Uterus (tissue), 4 donors: ENCODE results near the gene CDKL1. TPM values are rescaled to one million over a fixed set of nuclear protein-coding genes. Genes with fewer than 3 reads are reported as not detected.
A peak's percentile ranks its signal among the peaks of the same experiment; 100 is the strongest.

Experiments used
- DNase-seq, 2 donors: peaks; one replicate each; pipeline ENCODE4 v3.0.0-alpha.2; 2019 to 2020
- H3K27ac ChIP-seq, 2 donors: fragments of 200-600 bp; sonication (generic); 1 replicate in 1 of 2; 2 replicates in 1 of 2; pipeline ENCODE4 v1.5.1; 2016 to 2018
- H3K27me3 ChIP-seq, 2 donors: fragments of 200-600 bp; sonication (generic); one replicate each; pipeline ENCODE4 v1.5.1; 2018 to 2019; ENCODE audit warnings: control low read depth in 1 of 2
- H3K36me3 ChIP-seq, 2 donors: fragments of 200-600 bp; sonication (generic); one replicate each; pipeline ENCODE4 v1.5.1; 2019; ENCODE audit warnings: control low read depth in 1 of 2
- H3K4me1 ChIP-seq, 2 donors: fragments of 200-600 bp; sonication (generic); one replicate each; pipeline ENCODE4 v1.5.1; 2018 to 2019; ENCODE audit warnings: control low read depth in 1 of 2
- H3K4me3 ChIP-seq, 2 donors: fragments of 200-600 bp; sonication (generic); 1 replicate in 1 of 2; 2 replicates in 1 of 2; pipeline ENCODE4 v1.5.1; 2018 to 2019; ENCODE audit warnings: mild to moderate bottlenecking in 1 of 2
- H3K9me3 ChIP-seq, 2 donors: fragments of 200-600 bp; sonication (generic); one replicate each; pipeline ENCODE4 v1.5.1; 2019; ENCODE audit warnings: control low read depth in 1 of 2
- POLR2A ChIP-seq, 2 donors: fragments of 450-650 bp; IDR thresholded peaks; one replicate each; pipeline ENCODE4 v1.6.1; 2016; ENCODE audit warnings: antibody characterized with exemption in 2 of 2, mild to moderate bottlenecking in 1 of 2, moderate library complexity in 1 of 2
- intact Hi-C: fragments of 100-400 bp; cut with DNase I; formaldehyde crosslinking; loops from one replicate; pipeline ENCODE4 v1.15.1; 2023; ENCODE audit warnings: low total_unique reads
- total RNA-seq, 4 donors: library from RNA; depleted of rRNA in 3 of 4; stranded (reverse); fragments of >200 nt in 3 of 4; gene quantifications; one replicate each; pipeline versions ENCODE4 v1.1.0 to v1.2.4, GENCODE V29; 2014 to 2023
- TF ChIP-seq, protein P1 (sequence below), 4 experiments: fragments of 200-600 bp in 2 of 4; fragments of 450-650 bp in 2 of 4; sonication (generic) in 2 of 4; IDR thresholded peaks; one replicate each; pipeline ENCODE4 v1.5.1; 2016 to 2019; ENCODE audit warnings: antibody characterized with exemption in 4 of 4, mild to moderate bottlenecking in 2 of 4, moderate library complexity in 1 of 4
- donor health status: DM: yes; HTN: yes; CAD: no.

Gene CDKL1
- total RNA-seq, 4 donors from 2014 or later: 6.8 to 38.1 (median 20.1) TPM

DNA sequence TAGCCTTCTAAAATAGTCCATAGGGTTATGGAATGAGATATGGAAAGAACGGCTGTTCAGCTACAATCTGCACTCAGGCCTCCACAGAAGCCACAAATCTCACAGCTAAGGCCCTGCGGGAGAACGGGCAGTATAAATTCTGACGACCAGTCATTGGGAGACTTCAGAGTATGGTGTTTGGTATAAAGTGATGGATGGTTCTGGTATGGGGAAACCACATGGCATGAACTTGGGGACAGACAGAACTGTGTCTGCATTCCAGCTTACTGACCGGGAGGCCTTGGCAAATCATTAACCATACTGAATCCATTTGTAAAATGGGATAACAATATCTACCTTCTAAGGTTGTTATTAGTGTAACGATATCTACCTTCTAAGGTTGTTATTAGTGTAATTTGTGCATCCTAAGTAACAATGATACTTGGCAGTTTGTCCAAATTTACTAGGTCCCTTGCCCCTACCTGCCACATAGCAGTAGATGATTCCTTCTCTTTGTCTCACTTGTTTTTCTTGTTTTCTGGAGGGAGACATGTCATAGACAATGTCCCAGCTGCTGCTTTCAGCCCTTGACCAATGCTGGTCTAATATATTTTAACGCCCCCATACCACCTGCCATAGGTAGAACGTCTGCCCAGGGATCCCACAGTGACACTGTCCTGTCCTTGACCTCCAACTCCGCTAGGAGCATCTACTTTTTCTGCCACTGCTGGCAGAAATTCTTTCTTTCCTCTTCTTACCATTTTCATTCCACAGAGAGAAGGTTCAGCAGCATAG lies 6.8 kb downstream of the CDKL1 start:
- Histone ChIP-seq H3K27ac (peak overlapping the region in 1 of 2 donors; percentile 54), H3K27me3 (no peaks in the 10 kb centered on the region), H3K36me3 (no peaks in the 10 kb centered on the region), H3K4me1 (peaks cover 0 to 5% of the 10 kb centered on the region in 2 donors), H3K4me3 (no peak overlapping the region), H3K9me3 (no peaks in the 10 kb centered on the region)
- DNase-seq: no peak
- TF ChIP-seq, protein P1, sequence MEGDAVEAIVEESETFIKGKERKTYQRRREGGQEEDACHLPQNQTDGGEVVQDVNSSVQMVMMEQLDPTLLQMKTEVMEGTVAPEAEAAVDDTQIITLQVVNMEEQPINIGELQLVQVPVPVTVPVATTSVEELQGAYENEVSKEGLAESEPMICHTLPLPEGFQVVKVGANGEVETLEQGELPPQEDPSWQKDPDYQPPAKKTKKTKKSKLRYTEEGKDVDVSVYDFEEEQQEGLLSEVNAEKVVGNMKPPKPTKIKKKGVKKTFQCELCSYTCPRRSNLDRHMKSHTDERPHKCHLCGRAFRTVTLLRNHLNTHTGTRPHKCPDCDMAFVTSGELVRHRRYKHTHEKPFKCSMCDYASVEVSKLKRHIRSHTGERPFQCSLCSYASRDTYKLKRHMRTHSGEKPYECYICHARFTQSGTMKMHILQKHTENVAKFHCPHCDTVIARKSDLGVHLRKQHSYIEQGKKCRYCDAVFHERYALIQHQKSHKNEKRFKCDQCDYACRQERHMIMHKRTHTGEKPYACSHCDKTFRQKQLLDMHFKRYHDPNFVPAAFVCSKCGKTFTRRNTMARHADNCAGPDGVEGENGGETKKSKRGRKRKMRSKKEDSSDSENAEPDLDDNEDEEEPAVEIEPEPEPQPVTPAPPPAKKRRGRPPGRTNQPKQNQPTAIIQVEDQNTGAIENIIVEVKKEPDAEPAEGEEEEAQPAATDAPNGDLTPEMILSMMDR (IDR thresholded peaks at IDR 0.05): no peak
- no peak for TF ChIP-seq POLR2A (IDR thresholded peaks at IDR 0.05)
- intact Hi-C loops: loop anchor here (10.0 kb wide), 1 partner anchor 45 kb away; no protein-coding TSS in a partner anchor

DNA sequence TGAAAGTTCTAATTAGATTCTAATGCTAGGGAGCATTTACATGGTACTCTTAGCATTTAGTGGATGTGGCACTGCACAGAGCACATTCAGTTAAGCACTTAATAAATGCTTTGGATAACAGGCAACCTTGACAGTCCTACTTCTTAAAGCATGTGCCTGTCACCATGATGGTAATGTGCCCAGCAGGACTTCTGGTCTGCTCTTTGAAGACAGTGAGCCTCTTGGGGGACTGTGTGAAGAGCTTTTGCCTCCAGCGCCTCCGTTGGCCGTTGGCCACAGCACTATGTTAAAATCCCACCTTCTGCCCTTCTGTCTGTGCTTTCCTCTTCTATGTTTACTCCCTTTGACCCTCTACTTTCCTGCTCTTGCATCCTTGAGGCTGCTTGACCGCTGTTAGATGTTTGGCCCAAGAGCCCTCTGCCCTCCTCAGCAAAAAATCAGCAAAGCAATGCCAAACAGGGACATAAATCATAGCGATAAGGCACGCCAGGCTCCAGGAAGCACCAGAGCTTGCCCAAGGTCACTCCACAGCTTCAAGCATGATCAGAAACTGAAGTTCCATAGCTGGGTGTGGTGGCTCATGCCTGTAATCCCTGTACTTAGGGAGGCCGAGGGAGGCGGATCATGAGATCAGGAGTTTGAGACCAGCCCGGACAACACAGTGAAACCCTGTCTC lies 8.3 kb downstream of the CDKL1 start:
- intact Hi-C loops: no loop called here
- no peak overlapping the region for H3K4me3 ChIP-seq
- peak; percentile 41 to 66 for DNase-seq
- no peak for TF ChIP-seq POLR2A (IDR thresholded peaks at IDR 0.05)
- TF ChIP-seq, protein P1 (IDR thresholded peaks at IDR 0.05): no peak
- no peaks in the 10 kb centered on the region for H3K9me3 ChIP-seq
- H3K27ac ChIP-seq: peak overlapping the region; percentile 54 to 65
- H3K36me3 ChIP-seq: no peaks in the 10 kb centered on the region
- H3K4me1 ChIP-seq: peaks cover 0 to 5% of the 10 kb centered on the region in 2 donors
- no peaks in the 10 kb centered on the region for H3K27me3 ChIP-seq

DNA sequence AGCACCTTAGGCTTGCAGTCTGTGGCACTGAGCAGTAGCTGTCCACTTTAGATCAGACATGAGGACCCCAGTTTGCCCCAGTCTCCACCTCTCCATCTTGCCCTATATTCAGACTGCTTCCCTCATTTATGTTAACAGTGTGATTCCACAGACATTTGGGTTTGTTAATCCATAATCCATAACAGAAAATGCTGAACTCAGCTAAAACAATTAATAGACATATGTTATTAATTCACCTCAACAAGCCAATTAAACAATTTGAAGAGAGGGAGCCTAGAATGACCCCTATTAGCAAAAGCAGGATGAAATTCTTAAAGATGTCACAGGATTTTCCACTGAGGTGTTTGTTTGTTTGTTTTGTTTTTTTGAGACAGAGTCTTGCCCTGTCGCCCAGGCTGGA lies 9.1 kb downstream of the CDKL1 start:
- TF ChIP-seq, protein P1 (IDR thresholded peaks at IDR 0.05): no peak
- TF ChIP-seq POLR2A (IDR thresholded peaks at IDR 0.05): no peak
- Histone ChIP-seq H3K36me3 (no peaks in the 10 kb centered on the region), H3K4me1 (peaks cover 0 to 5% of the 10 kb centered on the region in 2 donors), H3K27ac (no peak overlapping the region), H3K9me3 (no peaks in the 10 kb centered on the region), H3K27me3 (no peaks in the 10 kb centered on the region), H3K4me3 (no peak overlapping the region)
- intact Hi-C loops: no loop called here
- DNase-seq: no peak

DNA sequence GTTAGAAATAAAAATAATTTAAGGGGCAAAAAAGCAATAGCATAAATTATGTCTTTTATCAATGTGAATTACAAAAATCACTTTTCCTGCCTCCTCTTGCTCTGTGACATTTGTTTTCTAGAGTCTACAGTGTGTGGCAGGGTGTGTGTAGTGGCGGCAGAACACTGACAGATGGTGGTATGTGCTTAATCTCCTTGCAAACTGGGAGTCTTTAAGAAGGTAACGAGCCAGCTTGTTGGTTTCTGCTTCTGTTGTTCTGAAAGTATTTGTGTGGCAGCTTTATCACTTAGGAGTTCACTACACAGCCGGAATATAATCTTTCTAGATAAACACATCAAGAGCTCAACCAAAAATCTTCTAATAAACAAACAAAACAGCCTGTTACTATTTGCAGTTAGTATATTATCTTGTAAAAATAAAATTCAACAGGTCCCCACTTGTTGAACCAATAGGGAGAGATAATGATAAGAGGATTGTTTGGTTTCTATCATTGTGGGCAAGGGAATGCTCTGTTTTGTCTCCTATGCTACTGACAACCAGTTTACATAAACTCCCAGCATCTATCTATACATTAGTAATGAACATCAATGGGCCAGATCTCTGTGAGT lies 13.0 kb downstream of the CDKL1 start:
- Histone ChIP-seq H3K27me3 (no peaks in the 10 kb centered on the region), H3K4me1 (peaks cover 0 to 5% of the 10 kb centered on the region in 2 donors), H3K36me3 (no peaks in the 10 kb centered on the region), H3K4me3 (no peak overlapping the region), H3K9me3 (no peaks in the 10 kb centered on the region), H3K27ac (peak overlapping the region in 1 of 2 donors; percentile 69)
- intact Hi-C loops: no loop called here
- no peak for TF ChIP-seq POLR2A (IDR thresholded peaks at IDR 0.05)
- TF ChIP-seq, protein P1 (IDR thresholded peaks at IDR 0.05): peak in 1 of 4 experiments; percentile 17
- DNase-seq: no peak
